Activated CD8-positive, alpha-beta T cell treated with anti-CD3 and anti-CD28 coated beads for 36 hours (primary cell): Measurements from ENCODE around the gene TBC1D22A. TPM values are rescaled to one million over a fixed set of nuclear protein-coding genes. Genes with fewer than 3 reads are reported as not detected.

Source experiments
- ATAC-seq: fragments of 200-7000 bp; cut with Tn5 transposase; one replicate; pipeline ENCODE4 v1.10.0; 2021; ENCODE audit warnings: mild to moderate bottlenecking, moderate library complexity
- CTCF ChIA-PET: fragments of 350-600 bp; sonication (Branson Sonifier 250); formaldehyde crosslinking; loops from one replicate; lab custom pipeline; 2021; ENCODE audit warnings: antibody characterized with exemption; lab: Charles Lee
- POLR2A ChIA-PET: fragments of 350-600 bp; sonication (Branson Sonifier 250); formaldehyde crosslinking; loops from one replicate; lab custom pipeline; 2021; ENCODE audit warnings: antibody characterized with exemption; lab: Charles Lee
- DNase-seq: peaks from one replicate; pipeline ENCODE4 v3.0.0-alpha.2; 2020
- H3K27ac Mint-ChIP-seq: one replicate; pipeline ENCODE4 v1.8.0; 2021; ENCODE audit warnings: mild to moderate bottlenecking, mixed read lengths
- H3K27me3 Mint-ChIP-seq: one replicate; pipeline ENCODE4 v1.8.0; 2021; ENCODE audit warnings: mixed read lengths
- H3K36me3 Mint-ChIP-seq: one replicate; pipeline ENCODE4 v1.8.0; 2021; ENCODE audit warnings: low read depth, mixed read lengths
- H3K4me1 Mint-ChIP-seq: one replicate; pipeline ENCODE4 v1.8.0; 2021; ENCODE audit warnings: low read depth, mixed read lengths
- H3K4me3 Mint-ChIP-seq: one replicate; pipeline ENCODE4 v1.8.0; 2021; ENCODE audit warnings: mild to moderate bottlenecking, moderate library complexity, mixed read lengths
- H3K9me3 Mint-ChIP-seq: one replicate; pipeline ENCODE4 v1.8.0; 2021; ENCODE audit warnings: mixed read lengths
- CTCF ChIP-seq: fragments of 200-600 bp; IDR thresholded peaks from one replicate; pipeline ENCODE4 v1.8.0; 2022; ENCODE audit warnings: antibody characterized with exemption, mild to moderate bottlenecking
- intact Hi-C: fragments of 100-400 bp; cut with micrococcal nuclease; formaldehyde crosslinking; loops from one replicate; pipeline ENCODE4 v1.10.0; 2022
- total RNA-seq, 2 experiments: library from RNA; stranded (reverse); gene quantifications; one replicate each; pipeline ENCODE4 v1.2.3, GENCODE V29; 2021

Gene TBC1D22A
- total RNA-seq, 2 experiments from 2014 or later = 41.0 to 42.8 TPM

GRCh38 chr22:47094861-47095330, 332.4 kb downstream of the TBC1D22A start:
- DNase-seq (no peak), ATAC-seq (peak; percentile 20)
- Mint-ChIP-seq H3K4me3 (no peak overlapping the region), H3K27me3 (no peaks in the 10 kb centered on the region), H3K4me1 (peaks cover 24% of the 10 kb centered on the region), H3K9me3 (peaks cover 4% of the 10 kb centered on the region), H3K36me3 (peaks cover 14% of the 10 kb centered on the region), H3K27ac (no peak overlapping the region)
- intact Hi-C loops = no loop called here
- CTCF ChIA-PET = no interaction called here
- TF ChIP-seq CTCF = no peak
- POLR2A ChIA-PET = no interaction called here

- peaks cover 21% of the 10 kb centered on the region for H3K4me1 Mint-ChIP-seq
- H3K27ac Mint-ChIP-seq = no peak overlapping the region
- no peak overlapping the region for H3K4me3 Mint-ChIP-seq
- POLR2A ChIA-PET = no interaction called here
- DNase-seq (no peak), ATAC-seq (no peak)
- intact Hi-C loops = no loop called here
- peaks cover 4% of the 10 kb centered on the region for H3K9me3 Mint-ChIP-seq
- no peak for TF ChIP-seq CTCF
- H3K27me3 Mint-ChIP-seq = no peaks in the 10 kb centered on the region
- H3K36me3 Mint-ChIP-seq = peaks cover 16% of the 10 kb centered on the region
- CTCF ChIA-PET = no interaction called here
Measured at GRCh38 chr22:47095395-47096122, 333.1 kb downstream of the TBC1D22A start.

GRCh38 chr22:47098121-47098520, 335.7 kb downstream of the TBC1D22A start:
- peaks cover 13% of the 10 kb centered on the region for H3K4me1 Mint-ChIP-seq
- intact Hi-C loops = no loop called here
- peaks cover 11% of the 10 kb centered on the region for H3K36me3 Mint-ChIP-seq
- no peak for DNase-seq
- ATAC-seq = no peak
- no peak overlapping the region for H3K27ac Mint-ChIP-seq
- ChIA-PET POLR2A (no interaction called here), CTCF (no interaction called here)
- H3K4me3 Mint-ChIP-seq = no peak overlapping the region
- no peaks in the 10 kb centered on the region for H3K27me3 Mint-ChIP-seq
- H3K9me3 Mint-ChIP-seq = no peaks in the 10 kb centered on the region
- TF ChIP-seq CTCF = no peak

GRCh38 chr22:47098554-47098953, 336.1 kb downstream of the TBC1D22A start:
- no peak overlapping the region for H3K4me3 Mint-ChIP-seq
- peaks cover 11% of the 10 kb centered on the region for H3K36me3 Mint-ChIP-seq
- H3K27me3 Mint-ChIP-seq = no peaks in the 10 kb centered on the region
- ATAC-seq (no peak), DNase-seq (no peak)
- no peak overlapping the region for H3K27ac Mint-ChIP-seq
- TF ChIP-seq CTCF = no peak
- H3K4me1 Mint-ChIP-seq = peaks cover 13% of the 10 kb centered on the region
- intact Hi-C loops = no loop called here
- ChIA-PET POLR2A (no interaction called here), CTCF (no interaction called here)
- H3K9me3 Mint-ChIP-seq = no peaks in the 10 kb centered on the region

GRCh38 chr22:47100019-47100418, 337.6 kb downstream of the TBC1D22A start:
- POLR2A ChIA-PET = no interaction called here
- H3K27me3 Mint-ChIP-seq = no peaks in the 10 kb centered on the region
- no peak overlapping the region for H3K27ac Mint-ChIP-seq
- CTCF ChIA-PET = no interaction called here
- H3K4me3 Mint-ChIP-seq = no peak overlapping the region
- H3K9me3 Mint-ChIP-seq = no peaks in the 10 kb centered on the region
- no peak for DNase-seq
- ATAC-seq = no peak
- no peak for TF ChIP-seq CTCF
- intact Hi-C loops = no loop called here
- H3K36me3 Mint-ChIP-seq = peaks cover 9% of the 10 kb centered on the region
- H3K4me1 Mint-ChIP-seq = peaks cover 4% of the 10 kb centered on the region
